Measurements from ENCODE around the gene PTEN.

PTEN gene

GRCh38 chr10:88012641-88013040, 149.2 kb downstream of the PTEN start:
- Histone ChIP-seq H3K27ac (ENCODE audit: extremely low read depth, low read depth, low read length) (no peak overlapping the region), H3K9me3 (ENCODE audit: control insufficient read depth, insufficient read depth, low read depth, low read length) (no peaks in the 10 kb centered on the region), H3K4me3 (ENCODE audit: low read depth, low read length) (no peak overlapping the region), H3K36me3 (ENCODE audit: control insufficient read depth in 2 of 2, insufficient read depth in 1 of 2, low read length in 2 of 2) (no peaks in the 10 kb centered on the region), H3K4me1 (ENCODE audit: control insufficient read depth, insufficient read depth, low read length) (no peaks in the 10 kb centered on the region)
- POLR2A ChIA-PET, result no interaction called here
- TF ChIP-seq ZNF214 (tag by site-specific recombination; IDR thresholded peaks at IDR 0.05; ENCODE audit: borderline replicate concordance), result no peak
- TF ChIP-seq ZNF221 (tag by site-specific recombination; IDR thresholded peaks at IDR 0.05; ENCODE audit: borderline replicate concordance), result no peak
- no peak for TF ChIP-seq ZBTB10 (tag by site-specific recombination; IDR thresholded peaks at IDR 0.05)
- TF ChIP-seq ZNF571 (tag by site-specific recombination; IDR thresholded peaks at IDR 0.05), result no peak
- TF ChIP-seq ZBTB20 (tag by site-specific recombination; IDR thresholded peaks at IDR 0.05), result no peak
- TF ChIP-seq PRDM10 (tag by site-specific recombination; IDR thresholded peaks at IDR 0.05), result no peak
- TF ChIP-seq ZNF513 (tag by site-specific recombination; IDR thresholded peaks at IDR 0.05), result no peak
- no peak for TF ChIP-seq ZNF777 (tag by site-specific recombination; IDR thresholded peaks at IDR 0.05; ENCODE audit: borderline replicate concordance)
- no peak for TF ChIP-seq ZBTB26 (tag by site-specific recombination; optimal IDR thresholded peaks at IDR 0.05)
- no peak for TF ChIP-seq KLF8 (tag by site-specific recombination; IDR thresholded peaks at IDR 0.05)
- TF ChIP-seq ZBTB48 (tag by site-specific recombination; IDR thresholded peaks at IDR 0.05), result no peak
- CTCF ChIA-PET, result no interaction called here

GRCh38 chr10:88017781-88018180, 154.4 kb downstream of the PTEN start:
- Histone ChIP-seq H3K36me3 (ENCODE audit: control insufficient read depth in 2 of 2, insufficient read depth in 1 of 2, low read length in 2 of 2) (no peaks in the 10 kb centered on the region), H3K27ac (ENCODE audit: extremely low read depth, low read depth, low read length) (no peak overlapping the region), H3K4me1 (ENCODE audit: control insufficient read depth, insufficient read depth, low read length) (no peaks in the 10 kb centered on the region), H3K4me3 (ENCODE audit: low read depth, low read length) (no peak overlapping the region), H3K9me3 (ENCODE audit: control insufficient read depth, insufficient read depth, low read depth, low read length) (no peaks in the 10 kb centered on the region)
- TF ChIP-seq ZNF132 (tag by site-specific recombination; IDR thresholded peaks at IDR 0.05; ENCODE audit: borderline replicate concordance) (no peak), ZBTB7A (tag by site-specific recombination; IDR thresholded peaks at IDR 0.05; ENCODE audit: low read depth) (no peak), TRIM28 (IDR thresholded peaks at IDR 0.05; ENCODE audit: borderline replicate concordance, low read length) (no peak), ZNF366 (tag by site-specific recombination; conservative IDR thresholded peaks at IDR 0.05) (no peak), PRDM4 (tag by site-specific recombination; IDR thresholded peaks at IDR 0.05) (no peak), ZNF391 (tag by site-specific recombination; IDR thresholded peaks at IDR 0.05; ENCODE audit: borderline replicate concordance, low read depth) (no peak), ZNF433 (tag by site-specific recombination; IDR thresholded peaks at IDR 0.05; ENCODE audit: low read depth) (no peak), PRDM6 (tag by site-specific recombination; IDR thresholded peaks at IDR 0.05) (no peak)
- ChIA-PET POLR2A (interaction anchor here (0.6 kb wide), 1 partner anchor 1232 kb away, joined by 8 read pairs; no protein-coding TSS in a partner anchor), CTCF (interaction anchor here (0.6 kb wide), 1 partner anchor 302 kb away, joined by 4 read pairs; no protein-coding TSS in a partner anchor)

Measured in HEK293 (cell line).